Esophagus squamous epithelium (tissue), 5 donors: Measurements from ENCODE around the gene PRR12. TPM values are rescaled to one million over a fixed set of nuclear protein-coding genes. Genes with fewer than 3 reads are reported as not detected.

Source experiments
- DNase-seq: peaks from one replicate; lab custom pipeline; 2025; lab: John Stamatoyannopoulos, UW
- H3K27ac ChIP-seq, 4 donors: fragments of 200-600 bp; sonication (generic); one replicate each; pipeline ENCODE4 v1.5.1; 2016 to 2019; ENCODE audit warnings: mild to moderate bottlenecking in 1 of 4
- H3K27me3 ChIP-seq, 4 donors: fragments of 200-600 bp; sonication (generic); 1 replicate in 3 of 4; 2 replicates in 1 of 4; pipeline versions ENCODE4 v1.5.1 to v1.6.0; 2017 to 2021; ENCODE audit warnings: antibody characterized with exemption in 1 of 4
- H3K36me3 ChIP-seq, 3 donors: fragments of 200-600 bp; sonication (generic); one replicate each; pipeline ENCODE4 v1.5.1; 2016 to 2019
- H3K4me1 ChIP-seq, 3 donors: fragments of 200-600 bp; sonication (generic); one replicate each; pipeline ENCODE4 v1.5.1; 2017 to 2019
- H3K4me3 ChIP-seq, 4 donors: fragments of 200-600 bp; sonication (generic); 1 replicate in 3 of 4; 2 replicates in 1 of 4; pipeline ENCODE4 v1.5.1; 2016 to 2019; ENCODE audit warnings: mild to moderate bottlenecking in 2 of 4, moderate library complexity in 1 of 4
- H3K9me3 ChIP-seq, 3 donors: fragments of 200-600 bp; sonication (generic); one replicate each; pipeline ENCODE4 v1.5.1; 2016 to 2019
- POLR2A ChIP-seq, 4 donors: fragments of 450-650 bp; IDR thresholded peaks; one replicate each; pipeline ENCODE4 v1.6.1; 2017; ENCODE audit warnings: antibody characterized with exemption in 4 of 4, mild to moderate bottlenecking in 4 of 4, moderate library complexity in 3 of 4
- WGBS, 2 donors: methylation state at CpG; one replicate each; pipeline ENCODE4 v1.1.5; 2018; 5-methylcytosine and 5-hydroxymethylcytosine counted together
- intact Hi-C: fragments of 100-400 bp; cut with DNase I; formaldehyde crosslinking; loops from one replicate; pipeline ENCODE4 v1.15.0; 2022
- total RNA-seq, 4 donors: library from RNA; depleted of rRNA; stranded (reverse); fragments of >200 nt; gene quantifications; one replicate each; pipeline ENCODE4 v1.1.0, GENCODE V29; 2016
- TF ChIP-seq, protein P1 (sequence below), 6 experiments: fragments of 450-650 bp in 4 of 6; fragments of 200-600 bp in 2 of 6; sonication (generic) in 2 of 6; IDR thresholded peaks; one replicate each; pipeline ENCODE4 v1.5.1; 2016 to 2019; ENCODE audit warnings: antibody characterized with exemption in 6 of 6, mild to moderate bottlenecking in 4 of 6, moderate library complexity in 4 of 6
- donor health status: DM: yes; HTN: yes; CAD: no.

The PRR12 gene
- total RNA-seq, 4 donors from 2014 or later: 4.5 to 11.9 (median 7.7) TPM

DNA sequence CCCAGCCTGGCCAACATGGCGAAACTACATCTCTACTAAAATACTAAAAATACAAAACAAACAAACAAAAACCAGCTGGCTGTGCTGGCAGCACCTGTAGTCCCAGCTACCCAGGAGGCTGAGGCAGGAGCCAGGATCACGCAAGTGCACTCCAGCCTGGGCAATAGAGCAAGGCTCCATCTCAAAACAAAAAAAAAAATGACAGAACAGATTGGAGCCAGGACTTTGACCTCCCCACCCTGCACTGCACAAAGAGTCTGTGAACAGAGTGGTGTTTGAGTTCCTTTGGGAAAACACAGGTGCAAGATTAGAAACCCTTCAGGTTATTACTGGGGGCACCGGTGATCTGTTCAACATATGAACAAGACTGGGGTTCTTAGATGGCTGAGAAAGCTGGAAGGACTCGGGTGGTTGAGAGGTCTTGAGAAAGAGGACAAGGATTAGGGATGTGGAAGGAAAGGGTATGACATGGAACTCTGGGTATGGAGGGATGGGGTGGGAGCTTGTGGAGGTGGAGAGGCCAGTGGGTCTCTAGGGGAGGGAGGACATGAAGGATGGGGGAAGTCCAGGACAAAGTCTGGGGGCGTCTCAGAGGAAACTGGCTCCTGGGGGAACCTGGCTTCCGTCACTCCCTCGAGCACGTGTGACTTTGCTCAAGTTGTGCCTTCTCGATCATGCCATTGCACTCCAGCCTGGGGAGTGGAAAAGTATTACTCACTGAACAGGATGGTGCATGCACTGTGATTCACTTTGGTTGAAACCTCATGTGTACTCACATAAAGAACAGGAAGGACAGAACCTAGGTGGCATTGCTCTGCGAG, 37.3 kb upstream of the PRR12 start:
- no peaks in the 10 kb centered on the region for H3K9me3 ChIP-seq
- peaks cover 14 to 42% (median 15%) of the 10 kb centered on the region in 3 donors for H3K4me1 ChIP-seq
- DNase-seq: no peak
- H3K27ac ChIP-seq: peak overlapping the region; percentile 79 to 90 (median 86)
- no peak for TF ChIP-seq POLR2A (IDR thresholded peaks at IDR 0.05)
- TF ChIP-seq, protein P1, sequence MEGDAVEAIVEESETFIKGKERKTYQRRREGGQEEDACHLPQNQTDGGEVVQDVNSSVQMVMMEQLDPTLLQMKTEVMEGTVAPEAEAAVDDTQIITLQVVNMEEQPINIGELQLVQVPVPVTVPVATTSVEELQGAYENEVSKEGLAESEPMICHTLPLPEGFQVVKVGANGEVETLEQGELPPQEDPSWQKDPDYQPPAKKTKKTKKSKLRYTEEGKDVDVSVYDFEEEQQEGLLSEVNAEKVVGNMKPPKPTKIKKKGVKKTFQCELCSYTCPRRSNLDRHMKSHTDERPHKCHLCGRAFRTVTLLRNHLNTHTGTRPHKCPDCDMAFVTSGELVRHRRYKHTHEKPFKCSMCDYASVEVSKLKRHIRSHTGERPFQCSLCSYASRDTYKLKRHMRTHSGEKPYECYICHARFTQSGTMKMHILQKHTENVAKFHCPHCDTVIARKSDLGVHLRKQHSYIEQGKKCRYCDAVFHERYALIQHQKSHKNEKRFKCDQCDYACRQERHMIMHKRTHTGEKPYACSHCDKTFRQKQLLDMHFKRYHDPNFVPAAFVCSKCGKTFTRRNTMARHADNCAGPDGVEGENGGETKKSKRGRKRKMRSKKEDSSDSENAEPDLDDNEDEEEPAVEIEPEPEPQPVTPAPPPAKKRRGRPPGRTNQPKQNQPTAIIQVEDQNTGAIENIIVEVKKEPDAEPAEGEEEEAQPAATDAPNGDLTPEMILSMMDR (IDR thresholded peaks at IDR 0.05): peak in 2 of 6 experiments; percentile 9 to 38
- no peak overlapping the region for H3K4me3 ChIP-seq
- peaks cover 9 to 41% (median 21%) of the 10 kb centered on the region in 3 donors for H3K36me3 ChIP-seq
- WGBS, 2 donors: 43 to 47% methylated on average over 9 to 10 of the region's 10 CpGs
- intact Hi-C loops: no loop called here
- no peaks in the 10 kb centered on the region for H3K27me3 ChIP-seq

DNA sequence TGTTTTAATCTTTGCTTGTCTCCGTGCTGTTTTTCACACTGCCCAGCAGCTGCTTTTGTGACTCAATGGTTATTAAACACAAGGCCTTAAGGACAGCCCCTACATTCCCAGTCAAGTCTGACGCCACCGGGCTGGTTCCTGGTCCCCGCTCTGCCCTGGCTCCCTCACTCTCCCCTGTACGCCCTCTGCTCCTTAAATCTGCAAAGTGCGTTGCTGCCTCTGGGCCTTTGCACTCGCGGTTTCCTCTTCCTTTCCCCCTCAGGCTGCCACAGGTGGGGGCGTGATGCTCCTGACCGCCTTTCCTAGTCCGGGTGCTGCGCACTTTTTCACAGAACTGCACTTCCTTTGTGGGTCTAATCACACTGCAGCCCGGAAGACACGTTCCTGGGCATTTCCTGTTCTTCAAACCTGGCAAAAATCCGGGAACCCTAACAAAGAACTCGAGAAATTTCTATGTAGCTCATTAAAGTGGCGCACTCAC, 36.2 kb upstream of the PRR12 start:
- Histone ChIP-seq H3K4me3 (no peak overlapping the region), H3K27me3 (no peaks in the 10 kb centered on the region), H3K4me1 (peaks cover 14 to 44% (median 15%) of the 10 kb centered on the region in 3 donors), H3K9me3 (no peaks in the 10 kb centered on the region), H3K27ac (peak overlapping the region; percentile 79 to 90 (median 86)), H3K36me3 (peaks cover 17 to 52% (median 21%) of the 10 kb centered on the region in 3 donors)
- WGBS, 2 donors: 50 to 61% methylated on average over 10 to 17 of the region's 17 CpGs
- no peak for DNase-seq
- intact Hi-C loops: no loop called here
- TF ChIP-seq, protein P1 (IDR thresholded peaks at IDR 0.05): no peak
- TF ChIP-seq POLR2A (IDR thresholded peaks at IDR 0.05): no peak

DNA sequence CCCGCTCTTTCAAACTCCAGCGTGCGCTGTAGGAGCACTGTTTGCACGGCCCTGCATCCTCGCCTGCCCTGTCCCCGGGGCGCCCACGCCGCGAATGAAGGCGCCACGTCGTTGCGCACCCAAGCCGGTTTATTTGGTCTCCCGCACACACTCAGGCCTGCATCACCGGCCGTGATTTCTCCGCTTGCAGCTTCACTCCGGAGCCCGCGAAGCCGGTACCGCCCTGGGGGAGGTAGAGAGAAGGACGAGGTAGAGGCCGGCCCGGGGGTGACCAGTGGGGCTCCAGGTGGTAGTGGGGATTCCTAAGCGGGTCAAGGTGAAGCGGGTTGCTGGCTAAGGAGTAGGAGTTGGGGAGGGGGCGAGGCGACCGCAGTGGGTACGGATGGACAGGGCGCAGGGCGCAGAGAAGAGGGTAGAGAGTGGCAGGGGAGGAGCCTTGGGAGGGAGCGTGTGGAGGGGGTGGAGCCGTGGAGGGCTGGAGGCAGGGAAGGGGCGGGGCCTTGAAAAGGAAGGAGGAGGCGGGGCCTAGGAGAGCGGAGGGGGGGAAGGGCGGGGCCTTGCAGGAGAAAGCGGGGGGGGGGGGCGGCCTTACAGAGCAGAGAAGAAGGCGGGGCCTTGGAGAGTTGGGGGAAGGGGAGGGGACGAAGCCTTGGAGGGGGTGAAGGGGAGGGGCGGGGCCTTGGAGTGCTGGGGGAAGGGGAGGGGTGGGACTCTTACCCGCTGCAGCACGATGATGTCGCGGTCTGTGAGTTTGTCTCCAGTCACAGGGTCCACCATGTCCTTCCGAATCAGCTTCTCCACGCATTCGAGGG, 35.2 kb upstream of the PRR12 start:
- Histone ChIP-seq H3K36me3 (peaks cover 17 to 62% (median 21%) of the 10 kb centered on the region in 3 donors), H3K4me3 (no peak overlapping the region), H3K27ac (peak overlapping the region in 3 of 4 donors; percentile 69 to 90 (median 86)), H3K4me1 (peaks cover 14 to 54% (median 15%) of the 10 kb centered on the region in 3 donors), H3K9me3 (no peaks in the 10 kb centered on the region), H3K27me3 (no peaks in the 10 kb centered on the region)
- TF ChIP-seq, protein P1 (IDR thresholded peaks at IDR 0.05): no peak
- no peak for TF ChIP-seq POLR2A (IDR thresholded peaks at IDR 0.05)
- WGBS, 2 donors: 87 to 93% methylated on average over 25 to 31 of the region's 53 CpGs
- intact Hi-C loops: no loop called here
- no peak for DNase-seq

DNA sequence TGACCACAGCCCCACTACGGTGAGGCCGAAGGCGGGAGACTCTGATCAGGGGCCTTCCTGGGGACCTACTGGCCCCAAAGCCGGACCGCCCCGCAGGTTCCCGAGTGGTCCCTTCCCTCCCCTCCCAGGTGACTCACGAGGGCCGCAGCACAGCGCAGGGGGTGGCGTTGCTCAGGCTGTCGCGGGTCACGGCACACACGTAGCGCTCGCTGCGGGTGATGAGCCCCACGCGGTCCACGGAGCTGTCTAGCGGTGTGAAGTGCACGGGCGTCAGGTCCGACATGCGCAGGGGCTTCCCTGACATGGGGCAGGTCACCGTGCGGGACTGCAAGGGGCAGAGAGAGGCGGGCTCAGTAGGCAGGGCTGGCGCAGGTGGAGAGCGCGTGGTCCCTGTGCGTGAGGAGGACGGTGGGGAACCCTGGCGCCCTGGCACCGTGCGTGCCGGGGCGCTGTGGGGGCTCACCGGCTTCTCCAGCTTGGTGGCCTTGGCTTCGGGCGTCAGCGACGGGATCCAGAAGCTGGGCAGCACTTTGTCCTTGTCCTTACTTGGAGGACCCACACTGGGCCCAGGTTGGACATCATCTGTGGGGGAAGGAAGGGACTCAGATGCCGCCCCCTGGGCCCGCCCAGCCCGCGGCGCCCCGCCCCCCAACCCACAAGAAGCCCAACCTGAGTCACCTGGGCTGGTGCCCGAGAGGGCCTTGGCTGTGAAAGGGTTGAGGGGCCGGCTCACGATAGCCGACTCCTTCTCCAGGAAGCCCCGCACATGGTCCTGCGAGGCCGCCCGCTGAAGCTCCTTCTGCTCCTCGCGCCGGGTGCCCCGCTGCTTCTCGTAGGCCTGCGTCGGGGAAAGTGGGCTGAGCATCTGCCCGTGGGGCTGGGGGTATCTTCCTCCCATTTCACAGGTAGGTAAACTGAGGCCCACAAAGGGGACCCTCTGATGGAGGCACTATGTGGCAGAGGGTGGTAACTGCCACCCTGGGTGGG, 34.3 kb upstream of the PRR12 start:
- Histone ChIP-seq H3K36me3 (peaks cover 17 to 63% (median 21%) of the 10 kb centered on the region in 3 donors), H3K4me3 (no peak overlapping the region), H3K27ac (peak overlapping the region in 3 of 4 donors; percentile 17 to 44 (median 42)), H3K27me3 (no peaks in the 10 kb centered on the region), H3K9me3 (no peaks in the 10 kb centered on the region), H3K4me1 (peaks cover 14 to 63% (median 15%) of the 10 kb centered on the region in 3 donors)
- WGBS, 2 donors: 85 to 89% methylated on average over 5 to 6 of the region's 66 CpGs
- intact Hi-C loops: no loop called here
- DNase-seq: no peak
- TF ChIP-seq, protein P1 (IDR thresholded peaks at IDR 0.05): no peak
- TF ChIP-seq POLR2A (IDR thresholded peaks at IDR 0.05): no peak
